SH-SY5Y (cell line): ENCODE data around the gene LCE2C.

Experiments
- GATA2 ChIP-seq: IDR thresholded peaks from 2 replicates; pipeline ENCODE4 v1.6.1; 2011; ENCODE audit warnings: mild to moderate bottlenecking, low read depth, low read length
- GATA3 ChIP-seq: IDR thresholded peaks from 2 replicates; pipeline ENCODE4 v1.6.1; 2011; ENCODE audit warnings: low read depth, mild to moderate bottlenecking, low read length, moderate library complexity

- TF ChIP-seq GATA2, result no peak
- no peak for TF ChIP-seq GATA3
Observed at GRCh38 chr1:152667648-152668047, 7.4 kb upstream of the LCE2C start.
